Measurements from ENCODE around the gene IL1R2. TPM values are rescaled to one million over a fixed set of nuclear protein-coding genes. Genes with fewer than 3 reads are reported as not detected.
"Not testable (repeated sequence)": the region's sequence is repeated elsewhere in the genome, so short reads cannot be mapped to it uniquely, and the experiment has no call there.

The IL1R2 gene
- total RNA-seq, 1 donor from 2014 or later: not detected

- no peak for DNase-seq (ENCODE audit: extremely low read depth, low read depth, low spot score)
Measured at GRCh38 chr2:102058293-102058833, 66.6 kb downstream of the IL1R2 start.

GRCh38 chr2:102059151-102059550, 67.4 kb downstream of the IL1R2 start:
- no peak for DNase-seq (ENCODE audit: extremely low read depth, low read depth, low spot score)

- DNase-seq (ENCODE audit: extremely low read depth, low read depth, low spot score): no peak
Measured at GRCh38 chr2:102060047-102060446, 68.3 kb downstream of the IL1R2 start.

- no peak for DNase-seq (ENCODE audit: extremely low read depth, low read depth, low spot score)
Measured at GRCh38 chr2:102060792-102061191, 69.0 kb downstream of the IL1R2 start.

GRCh38 chr2:102061286-102061699, 69.5 kb downstream of the IL1R2 start:
- no peak for DNase-seq (ENCODE audit: extremely low read depth, low read depth, low spot score)

GRCh38 chr2:102061962-102062795, 70.4 kb downstream of the IL1R2 start:
- no peak for DNase-seq (ENCODE audit: extremely low read depth, low read depth, low spot score)

GRCh38 chr2:102062802-102063201, 71.0 kb downstream of the IL1R2 start:
- DNase-seq (ENCODE audit: extremely low read depth, low read depth, low spot score): no peak

GRCh38 chr2:102063487-102063911, 71.7 kb downstream of the IL1R2 start:
- DNase-seq (ENCODE audit: extremely low read depth, low read depth, low spot score): no peak

- DNase-seq (ENCODE audit: extremely low read depth, low read depth, low spot score): no peak
Measured at GRCh38 chr2:102063941-102064678, 72.3 kb downstream of the IL1R2 start.

- DNase-seq (ENCODE audit: extremely low read depth, low read depth, low spot score): no peak
Measured at GRCh38 chr2:102064679-102065674, 73.2 kb downstream of the IL1R2 start.

GRCh38 chr2:102065675-102066252, 74.0 kb downstream of the IL1R2 start:
- DNase-seq (ENCODE audit: extremely low read depth, low read depth, low spot score): no peak

GRCh38 chr2:102066554-102066953, 74.8 kb downstream of the IL1R2 start:
- DNase-seq (ENCODE audit: extremely low read depth, low read depth, low spot score): no peak

- not testable (repeated sequence) for DNase-seq (ENCODE audit: extremely low read depth, low read depth, low spot score)
Measured at GRCh38 chr2:102068126-102068525, 76.4 kb downstream of the IL1R2 start.

- DNase-seq (ENCODE audit: extremely low read depth, low read depth, low spot score): no peak
Measured at GRCh38 chr2:102069311-102069974, 77.7 kb downstream of the IL1R2 start.

- DNase-seq (ENCODE audit: extremely low read depth, low read depth, low spot score): no peak
Measured at GRCh38 chr2:102070058-102070642, 78.4 kb downstream of the IL1R2 start.

GRCh38 chr2:102072741-102073140, 81.0 kb downstream of the IL1R2 start:
- no peak for DNase-seq (ENCODE audit: extremely low read depth, low read depth, low spot score)

- no peak for DNase-seq (ENCODE audit: extremely low read depth, low read depth, low spot score)
Measured at GRCh38 chr2:102073168-102073724, 81.5 kb downstream of the IL1R2 start.

- DNase-seq (ENCODE audit: extremely low read depth, low read depth, low spot score): no peak
Measured at GRCh38 chr2:102074152-102074783, 82.5 kb downstream of the IL1R2 start.
